Stomach (tissue), 4 donors: ENCODE measurements around the gene C2orf69.

Source experiments
- EP300 ChIP-seq: sonication (generic); formaldehyde crosslinking; IDR thresholded peaks from one replicate; pipeline ENCODE4 v1.6.1; 2017; ENCODE audit warnings: antibody characterized with exemption
- POLR2A ChIP-seq, 4 donors: fragments of 450-650 bp; IDR thresholded peaks; one replicate each; pipeline ENCODE4 v1.6.1; 2016; ENCODE audit warnings: antibody characterized with exemption in 4 of 4, control low read depth in 2 of 4, mild to moderate bottlenecking in 1 of 4, moderate library complexity in 1 of 4
- POLR2AphosphoS5 ChIP-seq, 3 donors: sonication (generic); formaldehyde crosslinking; IDR thresholded peaks; one replicate each; pipeline ENCODE4 v1.6.1; 2016; ENCODE audit warnings: antibody characterized with exemption in 3 of 3
- TF ChIP-seq, protein P1 (sequence below), 7 experiments: fragments of 450-650 bp in 4 of 7; fragments of 200-600 bp in 3 of 7; sonication (generic) in 3 of 7; IDR thresholded peaks; one replicate each; pipeline ENCODE4 v1.5.1; 2016 to 2019; ENCODE audit warnings: antibody characterized with exemption in 7 of 7, control low read depth in 2 of 7, mild to moderate bottlenecking in 1 of 7

DNA sequence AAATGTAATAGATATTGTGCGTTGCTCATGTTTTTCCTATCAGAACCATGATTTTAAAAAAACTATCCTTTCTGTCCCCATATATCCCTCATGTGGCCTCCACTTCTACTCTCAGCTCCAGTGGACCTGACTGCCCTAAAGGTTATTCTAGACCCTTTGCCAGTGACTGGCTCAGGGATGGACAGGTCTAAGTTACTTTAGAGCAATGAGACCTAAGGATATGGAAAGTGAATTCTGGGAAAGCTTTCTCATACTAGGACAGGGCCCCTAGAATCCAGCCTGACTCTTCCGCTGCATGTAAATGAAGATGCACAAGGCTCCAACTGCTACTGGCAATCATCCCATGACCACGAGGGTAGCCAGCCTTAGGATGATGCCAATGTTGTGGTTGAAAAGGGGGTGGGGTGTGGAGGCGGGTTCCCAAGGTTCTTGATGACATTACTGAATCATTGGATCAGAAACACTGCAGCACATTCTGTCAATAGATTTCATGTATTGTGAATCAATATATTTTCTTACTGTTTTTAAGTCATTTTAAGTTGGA lies 21.3 kb downstream of the C2orf69 start:
- TF ChIP-seq EP300 (no peak), POLR2AphosphoS5 (IDR thresholded peaks at IDR 0.05) (no peak), POLR2A (IDR thresholded peaks at IDR 0.05) (no peak)
- TF ChIP-seq, protein P1, sequence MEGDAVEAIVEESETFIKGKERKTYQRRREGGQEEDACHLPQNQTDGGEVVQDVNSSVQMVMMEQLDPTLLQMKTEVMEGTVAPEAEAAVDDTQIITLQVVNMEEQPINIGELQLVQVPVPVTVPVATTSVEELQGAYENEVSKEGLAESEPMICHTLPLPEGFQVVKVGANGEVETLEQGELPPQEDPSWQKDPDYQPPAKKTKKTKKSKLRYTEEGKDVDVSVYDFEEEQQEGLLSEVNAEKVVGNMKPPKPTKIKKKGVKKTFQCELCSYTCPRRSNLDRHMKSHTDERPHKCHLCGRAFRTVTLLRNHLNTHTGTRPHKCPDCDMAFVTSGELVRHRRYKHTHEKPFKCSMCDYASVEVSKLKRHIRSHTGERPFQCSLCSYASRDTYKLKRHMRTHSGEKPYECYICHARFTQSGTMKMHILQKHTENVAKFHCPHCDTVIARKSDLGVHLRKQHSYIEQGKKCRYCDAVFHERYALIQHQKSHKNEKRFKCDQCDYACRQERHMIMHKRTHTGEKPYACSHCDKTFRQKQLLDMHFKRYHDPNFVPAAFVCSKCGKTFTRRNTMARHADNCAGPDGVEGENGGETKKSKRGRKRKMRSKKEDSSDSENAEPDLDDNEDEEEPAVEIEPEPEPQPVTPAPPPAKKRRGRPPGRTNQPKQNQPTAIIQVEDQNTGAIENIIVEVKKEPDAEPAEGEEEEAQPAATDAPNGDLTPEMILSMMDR (IDR thresholded peaks at IDR 0.05): no peak
